ENCODE results near the gene TGM4.

DNA sequence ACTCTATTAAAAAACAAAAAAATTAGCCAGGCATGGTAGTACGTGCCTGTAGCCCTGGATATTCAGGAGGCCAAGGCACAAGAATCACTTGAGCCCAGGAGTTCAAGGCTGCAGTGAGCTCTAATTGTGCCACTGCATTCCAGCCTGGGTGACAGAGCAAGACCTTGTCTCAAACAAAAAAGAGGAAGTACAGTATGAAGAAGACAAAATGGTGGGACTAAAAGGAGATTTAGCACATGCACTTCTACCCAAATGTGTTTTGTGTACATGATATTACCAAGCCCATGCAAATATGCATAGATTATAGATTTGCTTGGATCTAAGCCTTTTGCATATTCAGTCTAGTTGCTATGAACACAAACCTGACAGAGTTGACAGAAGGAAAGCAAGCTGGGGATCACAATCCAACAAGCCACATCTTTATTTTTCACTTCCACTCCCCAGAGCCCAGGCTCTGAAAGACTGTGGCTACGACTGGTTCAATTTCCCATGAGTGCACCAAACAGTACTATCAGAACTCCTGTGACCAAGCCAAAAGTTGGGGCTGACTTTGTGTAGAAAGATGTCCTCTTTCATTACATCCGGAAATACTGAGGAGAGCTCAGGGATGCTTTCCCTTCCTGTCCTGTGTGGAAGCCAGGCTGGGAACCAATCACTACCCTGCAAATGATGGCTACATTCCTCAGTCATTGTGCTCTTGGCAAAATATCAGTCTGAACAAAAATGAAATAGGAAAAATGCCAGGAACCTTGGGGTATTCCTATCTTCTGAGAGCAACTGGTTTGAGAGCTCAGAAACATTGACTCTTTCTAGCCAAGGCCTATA lies 49.4 kb downstream of the TGM4 start:
- TF ChIP-seq CTCF (IDR thresholded peaks at IDR 0.05) = no peak
- TF ChIP-seq POLR2A (IDR thresholded peaks at IDR 0.05) = no peak

All from lower leg skin (tissue), 3 donors.